Spleen (tissue), 11 donors: ENCODE data around the gene LRRC75A. TPM values are rescaled to one million over a fixed set of nuclear protein-coding genes. Genes with fewer than 3 reads are reported as not detected.
A peak's percentile ranks its signal among the peaks of the same experiment; 100 is the strongest.

Source experiments
- DNase-seq: peaks from one replicate; pipeline ENCODE4 v3.0.0-alpha.2; 2020
- H3K27ac ChIP-seq, 8 donors: fragments of 200-600 bp; sonication (generic) in 7 of 8; 1 replicate in 4 of 8; 2 replicates in 4 of 8; pipeline versions ENCODE4 v1.5.0 to v1.8.0; 2016 to 2021; ENCODE audit warnings: inconsistent platforms in 4 of 8, mild to moderate bottlenecking in 4 of 8, moderate library complexity in 1 of 8
- H3K27me3 ChIP-seq, 7 donors: fragments of 200-600 bp; sonication (generic) in 6 of 7; replicated peaks in 1 of 7; 1 replicate in 4 of 7; 2 replicates in 3 of 7; pipeline versions ENCODE4 v1.5.0 to v1.8.0; 2016 to 2021; ENCODE audit warnings: inconsistent platforms in 3 of 7, mild to moderate bottlenecking in 1 of 7
- H3K36me3 ChIP-seq, 6 donors: fragments of 200-600 bp; sonication (generic) in 5 of 6; 1 replicate in 4 of 6; 2 replicates in 2 of 6; pipeline versions ENCODE4 v1.5.0 to v1.8.0; 2016 to 2021; ENCODE audit warnings: inconsistent platforms in 2 of 6
- H3K4me1 ChIP-seq, 6 donors: fragments of 200-600 bp; sonication (generic) in 5 of 6; 1 replicate in 3 of 6; 2 replicates in 3 of 6; pipeline versions ENCODE4 v1.5.0 to v1.8.0; 2016 to 2021; ENCODE audit warnings: inconsistent platforms in 3 of 6
- H3K4me3 ChIP-seq, 8 donors: fragments of 200-600 bp; sonication (generic) in 7 of 8; 1 replicate in 4 of 8; 2 replicates in 4 of 8; pipeline versions ENCODE4 v1.5.0 to v1.8.0; 2016 to 2021; ENCODE audit warnings: inconsistent platforms in 4 of 8, mild to moderate bottlenecking in 4 of 8, moderate library complexity in 2 of 8
- H3K9me3 ChIP-seq, 8 donors: fragments of 200-600 bp; sonication (generic) in 7 of 8; 1 replicate in 4 of 8; 2 replicates in 4 of 8; pipeline versions ENCODE4 v1.5.0 to v1.8.0; 2016 to 2021; ENCODE audit warnings: inconsistent platforms in 4 of 8
- CTCF ChIP-seq, 11 experiments: fragments of 200-600 bp in 7 of 11; fragments of 450-650 bp in 4 of 11; sonication (generic) in 4 of 11; IDR thresholded peaks in 8 of 11; conservative IDR thresholded peaks in 3 of 11; 1 replicate in 7 of 11; 2 replicates in 4 of 11; pipeline versions ENCODE4 v1.4.0 to v1.8.0; 2016 to 2021; ENCODE audit warnings: antibody characterized with exemption in 11 of 11, inconsistent platforms in 4 of 11, mild to moderate bottlenecking in 1 of 11
- POLR2A ChIP-seq, 3 donors: fragments of 450-650 bp; IDR thresholded peaks; one replicate each; pipeline ENCODE4 v1.5.1; 2017; ENCODE audit warnings: antibody characterized with exemption in 3 of 3, mild to moderate bottlenecking in 1 of 3
- POLR2AphosphoS5 ChIP-seq, 3 donors: sonication (generic); formaldehyde crosslinking; IDR thresholded peaks; one replicate each; pipeline ENCODE4 v1.5.1; 2017; ENCODE audit warnings: antibody characterized with exemption in 3 of 3
- WGBS, 5 donors: extraction: QIAGEN DNeasy Blood & Tissue Kit in 3 of 5; methylation state at CpG; one replicate each; pipeline versions ENCODE4 v1.1.5 to v1.1.7; 2013 to 2018; 5-methylcytosine and 5-hydroxymethylcytosine counted together
- intact Hi-C: fragments of 100-400 bp; cut with DNase I; formaldehyde crosslinking; loops from one replicate; pipeline ENCODE4 v1.15.0; 2023; ENCODE audit warnings: low total_unique reads
- polyA plus RNA-seq, 3 donors: library from polyadenylated mRNA; stranded (reverse); fragments of 200-250 nt; gene quantifications; one replicate each; pipeline ENCODE4 v1.2.1, GENCODE V29; 2013
- total RNA-seq, 7 donors: library from RNA; depleted of rRNA in 3 of 7; stranded (reverse); fragments of >200 nt in 3 of 7; fragmentation: NEBNext Ultra II Directional in 4 of 7; extraction: Animal tissue kit (Norgen Biotek cat#: 25700) in 4 of 7; gene quantifications; one replicate each; pipeline versions ENCODE4 v1.1.0 to v1.2.1, GENCODE V29; 2016 to 2021
- donor health status: healthy with polysubstance abuse.
- donor health status: DM: no; HTN: no; CAD: no; lungs with moderate emphysema.
- donor health status: DM: no; HTN: no; CAD: no.
- donor health status: Bipolar disorder and iron deficiency.
- donor health status: healthy.
- donor health status: DM: no; HTN: no; CAD: no.
- donor health status: DM: yes; HTN: yes; CAD: no.

The LRRC75A gene
- total and polyA plus RNA-seq, 10 donors, result 4.2 to 26.4 (median 19.3) TPM

DNA sequence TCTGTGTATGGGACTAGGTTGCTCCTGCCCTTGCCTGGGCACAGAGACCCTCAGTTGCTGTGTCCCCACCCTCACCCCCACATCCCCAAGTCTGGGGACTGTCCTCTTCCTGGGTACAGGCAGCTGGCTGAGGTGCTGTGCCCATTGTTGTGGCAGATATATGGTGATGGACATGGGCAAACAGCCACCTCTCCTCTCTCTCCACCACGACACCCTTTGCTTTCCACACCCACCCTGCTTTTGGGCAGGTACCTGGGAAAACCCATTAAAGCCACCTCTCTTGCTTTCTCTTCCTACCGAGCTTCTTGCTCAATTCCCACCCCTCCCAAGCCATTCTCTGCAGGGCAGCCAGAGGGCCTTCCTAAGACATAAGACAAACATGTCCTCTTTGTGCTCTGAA is 54.9 kb downstream of the LRRC75A start:
- intact Hi-C loops, result no loop called here
- WGBS, 5 donors, result 42 to 70% (median 57%) methylated on average over 2 of the region's 2 CpGs

GRCh38 chr17:16435925-16436886 is 55.8 kb downstream of the LRRC75A start:
- WGBS, 5 donors, result 70 to 81% (median 72%) methylated on average over 11 to 14 of the region's 14 CpGs
- H3K27ac ChIP-seq, result no peak overlapping the region
- no peaks in the 10 kb centered on the region for H3K27me3 ChIP-seq

More for the DNA sequence above, 54.9 kb downstream of the LRRC75A start:
- TF ChIP-seq POLR2AphosphoS5 (IDR thresholded peaks at IDR 0.05), result no peak
- Histone ChIP-seq H3K36me3 (peaks cover 0 to 48% (median 21%) of the 10 kb centered on the region in 6 donors), H3K27me3 (no peaks in the 10 kb centered on the region), H3K4me3 (no peak overlapping the region), H3K27ac (no peak overlapping the region), H3K4me1 (peaks cover 21 to 38% (median 32%) of the 10 kb centered on the region in 6 donors), H3K9me3 (no peaks in the 10 kb centered on the region)
- DNase-seq, result no peak

DNA sequence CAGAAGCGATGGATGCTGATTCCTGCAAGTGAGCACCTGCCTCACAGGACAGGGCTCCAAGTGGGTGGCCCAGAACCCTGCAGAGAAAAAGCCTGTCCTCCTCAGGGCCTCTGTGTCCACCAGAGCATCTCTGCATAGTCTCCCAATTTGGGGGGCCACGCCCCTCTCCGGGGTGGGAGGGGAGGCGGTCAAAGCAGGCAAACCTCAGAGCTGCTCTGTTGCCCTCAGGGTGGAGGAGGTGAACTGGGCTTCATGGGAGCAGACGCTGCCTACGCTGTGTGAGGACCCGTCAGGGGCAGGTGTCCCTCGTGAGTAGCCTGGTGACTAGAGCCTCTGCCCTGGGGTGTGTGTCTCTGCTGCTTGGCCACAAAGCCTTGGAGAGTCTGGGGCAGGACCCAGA is 57.3 kb downstream of the LRRC75A start:
- 69 to 82% (median 79%) methylated on average over 4 to 8 of the region's 8 CpGs for WGBS, 5 donors
- no peak for TF ChIP-seq CTCF (IDR thresholded peaks at IDR 0.05 in 8 of 11, conservative IDR thresholded peaks at IDR 0.05 in 3 of 11)
- TF ChIP-seq POLR2AphosphoS5 (IDR thresholded peaks at IDR 0.05), result peak in 1 of 3 donors; percentile 67
- TF ChIP-seq POLR2A (IDR thresholded peaks at IDR 0.05), result no peak
- peaks cover 0 to 49% (median 14%) of the 10 kb centered on the region in 6 donors for H3K36me3 ChIP-seq
- H3K9me3 ChIP-seq, result no peaks in the 10 kb centered on the region
- no peak overlapping the region for H3K27ac ChIP-seq
- peaks cover 3 to 13% (median 7%) of the 10 kb centered on the region in 6 donors for H3K4me1 ChIP-seq
- intact Hi-C loops, result no loop called here
- no peak for DNase-seq
- no peaks in the 10 kb centered on the region for H3K27me3 ChIP-seq
- no peak overlapping the region for H3K4me3 ChIP-seq

More at GRCh38 chr17:16435925-16436886, 55.8 kb downstream of the LRRC75A start:
- TF ChIP-seq POLR2AphosphoS5 (IDR thresholded peaks at IDR 0.05), result peak in 1 of 3 donors; percentile 6
- no peak for TF ChIP-seq CTCF (IDR thresholded peaks at IDR 0.05 in 8 of 11, conservative IDR thresholded peaks at IDR 0.05 in 3 of 11)
- no peak for TF ChIP-seq POLR2A (IDR thresholded peaks at IDR 0.05)
- Histone ChIP-seq H3K36me3 (peaks cover 0 to 48% (median 15%) of the 10 kb centered on the region in 6 donors), H3K4me1 (peaks cover 16 to 29% (median 23%) of the 10 kb centered on the region in 6 donors), H3K9me3 (no peaks in the 10 kb centered on the region), H3K4me3 (no peak overlapping the region)
- intact Hi-C loops, result no loop called here
- no peak for DNase-seq

DNA sequence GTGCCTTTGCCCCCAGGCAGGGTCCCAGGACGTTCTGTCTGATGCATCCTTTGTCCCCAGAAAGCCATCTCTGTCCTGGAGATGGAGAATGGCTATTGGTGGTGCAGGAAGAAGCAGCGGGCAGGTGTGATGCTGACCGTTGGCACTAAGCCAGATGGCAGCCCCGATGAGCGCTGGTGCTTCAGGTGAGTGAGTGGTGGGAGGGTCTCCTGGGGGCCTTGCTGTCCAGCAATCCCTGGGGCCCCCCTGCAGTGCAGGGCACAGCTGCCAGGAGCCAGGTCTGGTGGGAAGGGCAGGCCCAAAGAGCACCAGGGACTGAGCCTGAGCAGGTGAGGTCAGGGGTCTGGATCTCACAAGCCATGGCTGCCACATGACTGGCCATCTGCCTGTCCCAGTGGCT is 58.5 kb downstream of the LRRC75A start:
- peaks cover 0 to 61% (median 25%) of the 10 kb centered on the region in 6 donors for H3K36me3 ChIP-seq
- DNase-seq, result no peak

DNA sequence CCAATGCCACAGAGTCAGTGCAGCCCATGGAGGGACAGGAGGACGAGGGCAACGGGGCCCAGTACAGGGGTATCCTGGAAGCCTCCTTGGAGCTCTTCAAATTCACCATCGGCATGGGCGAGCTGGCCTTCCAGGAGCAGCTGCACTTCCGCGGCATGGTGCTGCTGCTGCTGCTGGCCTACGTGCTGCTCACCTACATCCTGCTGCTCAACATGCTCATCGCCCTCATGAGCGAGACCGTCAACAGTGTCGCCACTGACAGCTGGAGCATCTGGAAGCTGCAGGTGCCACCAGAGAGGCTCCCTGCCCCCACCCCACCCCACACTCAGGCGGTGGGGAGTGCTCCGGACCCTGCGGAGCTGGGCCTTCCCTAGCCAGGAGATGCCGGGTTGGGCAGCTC is 60.0 kb downstream of the LRRC75A start:
- no peaks in the 10 kb centered on the region for H3K9me3 ChIP-seq
- H3K27me3 ChIP-seq, result no peaks in the 10 kb centered on the region
- no peak overlapping the region for H3K4me3 ChIP-seq
- H3K27ac ChIP-seq, result no peak overlapping the region
- 91 to 97% (median 94%) methylated on average over 10 to 15 of the region's 15 CpGs for WGBS, 5 donors
- intact Hi-C loops, result no loop called here
- DNase-seq, result no peak
- TF ChIP-seq POLR2AphosphoS5 (IDR thresholded peaks at IDR 0.05), result peak in 1 of 3 donors; percentile 50
- no peak for TF ChIP-seq POLR2A (IDR thresholded peaks at IDR 0.05)
- peaks cover 0 to 3% (median 0%) of the 10 kb centered on the region in 6 donors for H3K4me1 ChIP-seq
- H3K36me3 ChIP-seq, result peaks cover 0 to 72% (median 40%) of the 10 kb centered on the region in 6 donors

More for the DNA sequence above, 58.5 kb downstream of the LRRC75A start:
- Histone ChIP-seq H3K9me3 (no peaks in the 10 kb centered on the region), H3K4me3 (no peak overlapping the region), H3K27ac (no peak overlapping the region), H3K27me3 (no peaks in the 10 kb centered on the region), H3K4me1 (peaks cover 3 to 8% (median 6%) of the 10 kb centered on the region in 6 donors)
- intact Hi-C loops, result no loop called here
- TF ChIP-seq POLR2AphosphoS5 (IDR thresholded peaks at IDR 0.05) (peak in 1 of 3 donors; percentile 58), POLR2A (IDR thresholded peaks at IDR 0.05) (no peak)
- WGBS, 5 donors, result 74 to 100% (median 91%) methylated on average over 1 to 5 of the region's 5 CpGs
